ENCODE results near the gene ALDH2. TPM values are rescaled to one million over a fixed set of nuclear protein-coding genes. Genes with fewer than 3 reads are reported as not detected.

ALDH2 gene
- total RNA-seq, 3 donors from 2014 or later (not counting 1 experiment from before 2014, with no cell fraction given) = 2.6 to 8.2 (median 3.8) TPM

GRCh38 chr12:111799758-111800157, 33.0 kb downstream of the ALDH2 start:
- H3K36me3 Mint-ChIP-seq = no peaks in the 10 kb centered on the region
- TF ChIP-seq CTCF (IDR thresholded peaks at IDR 0.05) = no peak
- H3K4me3 Mint-ChIP-seq = no peak overlapping the region
- no peak overlapping the region for H3K27ac Mint-ChIP-seq
- H3K4me1 ChIP-seq (ENCODE audit: control insufficient read depth, insufficient read depth, low read length) = no peaks in the 10 kb centered on the region
- no peak overlapping the region for H3K27ac ChIP-seq (ENCODE audit: low read length)
- WGBS (ENCODE audit: insufficient coverage) = 90% methylated on average over 9 of the region's 9 CpGs
- no peaks in the 10 kb centered on the region for H3K27me3 Mint-ChIP-seq (ENCODE audit: low read depth in 2 of 2)
- H3K27me3 ChIP-seq (ENCODE audit: control insufficient read depth, insufficient read depth, low read length) = no peaks in the 10 kb centered on the region
- H3K9me3 Mint-ChIP-seq = no peaks in the 10 kb centered on the region
- H3K4me1 Mint-ChIP-seq = no peaks in the 10 kb centered on the region
- H3K9me3 ChIP-seq (ENCODE audit: control insufficient read depth, insufficient read depth, low read length) = no peaks in the 10 kb centered on the region
- intact Hi-C loops (cut with micrococcal nuclease) = no loop called here
- ATAC-seq = no peak
- no peak for DNase-seq
- H3K4me3 ChIP-seq (ENCODE audit: low read length) = no peak overlapping the region
- no peaks in the 10 kb centered on the region for H3K36me3 ChIP-seq (ENCODE audit: control insufficient read depth, insufficient read depth, low read length)

- intact Hi-C loops (cut with micrococcal nuclease) = no loop called here
- Mint-ChIP-seq H3K27ac (no peak overlapping the region), H3K4me1 (no peaks in the 10 kb centered on the region), H3K27me3 (ENCODE audit: low read depth in 2 of 2) (no peaks in the 10 kb centered on the region), H3K4me3 (no peak overlapping the region), H3K9me3 (no peaks in the 10 kb centered on the region), H3K36me3 (no peaks in the 10 kb centered on the region)
- Histone ChIP-seq H3K9me3 (ENCODE audit: control insufficient read depth, insufficient read depth, low read length) (no peaks in the 10 kb centered on the region), H3K27me3 (ENCODE audit: control insufficient read depth, insufficient read depth, low read length) (no peaks in the 10 kb centered on the region), H3K27ac (ENCODE audit: low read length) (no peak overlapping the region), H3K4me3 (ENCODE audit: low read length) (no peak overlapping the region), H3K36me3 (ENCODE audit: control insufficient read depth, insufficient read depth, low read length) (no peaks in the 10 kb centered on the region), H3K4me1 (ENCODE audit: control insufficient read depth, insufficient read depth, low read length) (no peaks in the 10 kb centered on the region)
- ATAC-seq (no peak), DNase-seq (no peak)
- no peak for TF ChIP-seq CTCF (IDR thresholded peaks at IDR 0.05)
- 74% methylated on average over 6 of the region's 6 CpGs for WGBS (ENCODE audit: insufficient coverage)
These were observed 36.4 kb downstream of the ALDH2 start for GRCh38 chr12:111803038-111803626.

GRCh38 chr12:111803851-111804250, 37.1 kb downstream of the ALDH2 start:
- no peaks in the 10 kb centered on the region for H3K36me3 Mint-ChIP-seq
- no peaks in the 10 kb centered on the region for H3K36me3 ChIP-seq (ENCODE audit: control insufficient read depth, insufficient read depth, low read length)
- WGBS (ENCODE audit: insufficient coverage) = 93% methylated on average over 8 of the region's 8 CpGs

More at GRCh38 chr12:111803851-111804250, 37.1 kb downstream of the ALDH2 start:
- Histone ChIP-seq H3K27ac (ENCODE audit: low read length) (no peak overlapping the region), H3K4me1 (ENCODE audit: control insufficient read depth, insufficient read depth, low read length) (no peaks in the 10 kb centered on the region), H3K27me3 (ENCODE audit: control insufficient read depth, insufficient read depth, low read length) (no peaks in the 10 kb centered on the region), H3K9me3 (ENCODE audit: control insufficient read depth, insufficient read depth, low read length) (no peaks in the 10 kb centered on the region), H3K4me3 (ENCODE audit: low read length) (no peak overlapping the region)
- Mint-ChIP-seq H3K9me3 (no peaks in the 10 kb centered on the region), H3K4me1 (no peaks in the 10 kb centered on the region), H3K4me3 (no peak overlapping the region), H3K27ac (no peak overlapping the region), H3K27me3 (ENCODE audit: low read depth in 2 of 2) (no peaks in the 10 kb centered on the region)
- no peak for ATAC-seq
- DNase-seq = no peak
- TF ChIP-seq CTCF (IDR thresholded peaks at IDR 0.05) = no peak
- intact Hi-C loops (cut with micrococcal nuclease) = no loop called here
